ENCODE results near the gene CALM1. TPM values are rescaled to one million over a fixed set of nuclear protein-coding genes. Genes with fewer than 3 reads are reported as not detected.
A peak's percentile ranks its signal among the peaks of the same experiment; 100 is the strongest.

Gene CALM1
- 100 to 1,000 TPM; 137 to 199 TPM for total RNA-seq

DNA sequence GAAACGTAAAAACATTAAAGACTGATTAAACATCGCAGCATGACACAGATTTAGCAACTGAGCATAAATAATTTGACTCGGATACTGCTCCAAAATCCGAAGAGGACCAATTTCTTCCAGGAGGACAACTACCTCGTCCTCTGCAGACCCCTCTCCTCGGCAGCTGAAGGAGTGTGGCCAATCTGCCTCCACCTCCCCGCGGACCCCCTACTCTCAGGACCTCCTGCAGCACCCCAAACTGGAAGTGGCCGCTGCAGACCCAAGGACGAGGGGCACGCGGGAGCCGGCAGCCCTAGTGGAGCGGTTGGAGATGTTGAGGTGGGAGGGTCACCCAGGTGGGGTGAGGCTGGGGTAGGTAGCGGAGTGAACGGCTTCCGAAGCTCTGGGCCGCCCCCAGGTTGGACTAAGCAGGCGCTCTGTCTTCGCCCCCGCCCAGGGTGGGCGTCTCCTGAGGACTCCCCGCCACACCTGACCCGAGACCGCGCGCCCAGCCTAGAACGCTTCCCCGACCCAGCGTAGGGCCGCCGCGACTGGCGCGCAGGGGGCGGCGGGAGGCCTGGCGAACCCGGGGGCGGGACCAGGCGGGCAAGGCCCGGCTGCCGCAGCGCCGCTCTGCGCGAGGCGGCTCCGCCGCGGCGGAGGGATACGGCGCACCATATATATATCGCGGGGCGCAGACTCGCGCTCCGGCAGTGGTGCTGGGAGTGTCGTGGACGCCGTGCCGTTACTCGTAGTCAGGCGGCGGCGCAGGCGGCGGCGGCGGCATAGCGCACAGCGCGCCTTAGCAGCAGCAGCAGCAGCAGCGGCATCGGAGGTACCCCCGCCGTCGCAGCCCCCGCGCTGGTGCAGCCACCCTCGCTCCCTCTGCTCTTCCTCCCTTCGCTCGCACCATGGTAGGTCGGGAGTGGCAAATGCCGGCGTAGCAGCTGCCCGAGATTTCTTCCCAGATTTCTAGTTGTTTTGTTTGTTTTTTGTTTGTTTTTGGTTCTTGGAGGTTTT is at the start of gene CALM1:
Gene CALM1 (plus strand): TSS at position 689 of the 999 bp plus-strand sequence. CDS start 202 bp downstream, at position 891.
- ATAC-seq, result peak; percentile 89
- WGBS, 2 donors, result 1% methylated on average over 33 to 70 of the region's 89 CpGs
- intact Hi-C loops (cut with DNase I), result no loop called here
- peak; percentile 100 for TF ChIP-seq POLR2A (IDR thresholded peaks at IDR 0.05)
- TF ChIP-seq, protein P1, sequence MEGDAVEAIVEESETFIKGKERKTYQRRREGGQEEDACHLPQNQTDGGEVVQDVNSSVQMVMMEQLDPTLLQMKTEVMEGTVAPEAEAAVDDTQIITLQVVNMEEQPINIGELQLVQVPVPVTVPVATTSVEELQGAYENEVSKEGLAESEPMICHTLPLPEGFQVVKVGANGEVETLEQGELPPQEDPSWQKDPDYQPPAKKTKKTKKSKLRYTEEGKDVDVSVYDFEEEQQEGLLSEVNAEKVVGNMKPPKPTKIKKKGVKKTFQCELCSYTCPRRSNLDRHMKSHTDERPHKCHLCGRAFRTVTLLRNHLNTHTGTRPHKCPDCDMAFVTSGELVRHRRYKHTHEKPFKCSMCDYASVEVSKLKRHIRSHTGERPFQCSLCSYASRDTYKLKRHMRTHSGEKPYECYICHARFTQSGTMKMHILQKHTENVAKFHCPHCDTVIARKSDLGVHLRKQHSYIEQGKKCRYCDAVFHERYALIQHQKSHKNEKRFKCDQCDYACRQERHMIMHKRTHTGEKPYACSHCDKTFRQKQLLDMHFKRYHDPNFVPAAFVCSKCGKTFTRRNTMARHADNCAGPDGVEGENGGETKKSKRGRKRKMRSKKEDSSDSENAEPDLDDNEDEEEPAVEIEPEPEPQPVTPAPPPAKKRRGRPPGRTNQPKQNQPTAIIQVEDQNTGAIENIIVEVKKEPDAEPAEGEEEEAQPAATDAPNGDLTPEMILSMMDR (IDR thresholded peaks at IDR 0.05), result peak in 3 of 7 experiments; percentile 22 to 40 (median 32)
- Histone ChIP-seq H3K36me3 (replicated peaks in 1 of 2; ENCODE audit: insufficient read depth in 1 of 2, low read depth in 2 of 2) (peaks cover 5 to 6% of the 10 kb centered on the region in 2 donors), H3K4me3 (peak within 1 kb of the TSS; percentile 84 to 100), H3K27ac (peak within 1 kb of the TSS; percentile 71 to 92 (median 88)), H3K9me3 (no peaks in the 10 kb centered on the region), H3K4me1 (peaks cover 26% of the 10 kb centered on the region), H3K27me3 (no peaks in the 10 kb centered on the region)
- peak; percentile 93 to 96 (median 96) for DNase-seq

DNA sequence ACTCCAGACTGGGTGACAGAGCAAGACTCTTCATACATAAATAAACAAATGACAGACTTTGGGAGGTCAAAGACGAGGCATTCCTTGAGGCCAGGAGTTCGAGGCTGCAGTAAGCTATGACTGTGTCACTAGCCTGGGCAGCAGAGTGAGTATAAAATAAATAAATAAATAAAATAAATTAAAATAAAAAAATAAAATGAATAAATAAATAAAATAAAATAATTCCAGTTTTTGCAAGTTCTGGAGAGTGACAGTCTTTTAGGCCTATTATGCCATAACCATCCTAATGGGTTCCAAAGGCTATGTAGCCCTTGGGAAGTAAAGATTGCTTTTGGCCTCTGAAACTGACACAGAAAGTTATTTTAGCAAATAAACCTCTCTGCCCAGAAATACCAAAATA is 48.6 kb upstream of the CALM1 start:
- DNase-seq, result no peak
- Histone ChIP-seq H3K36me3 (replicated peaks in 1 of 2; ENCODE audit: insufficient read depth in 1 of 2, low read depth in 2 of 2) (no peaks in the 10 kb centered on the region), H3K9me3 (no peaks in the 10 kb centered on the region), H3K4me1 (no peaks in the 10 kb centered on the region), H3K27me3 (no peaks in the 10 kb centered on the region), H3K27ac (no peak overlapping the region), H3K4me3 (no peak overlapping the region)
- intact Hi-C loops (cut with DNase I), result no loop called here
- no peak for ATAC-seq
- TF ChIP-seq, protein P1 (IDR thresholded peaks at IDR 0.05), result no peak
- no peak for TF ChIP-seq POLR2A (IDR thresholded peaks at IDR 0.05)
- 87 to 90% methylated on average over 2 of the region's 2 CpGs for WGBS, 2 donors

DNA sequence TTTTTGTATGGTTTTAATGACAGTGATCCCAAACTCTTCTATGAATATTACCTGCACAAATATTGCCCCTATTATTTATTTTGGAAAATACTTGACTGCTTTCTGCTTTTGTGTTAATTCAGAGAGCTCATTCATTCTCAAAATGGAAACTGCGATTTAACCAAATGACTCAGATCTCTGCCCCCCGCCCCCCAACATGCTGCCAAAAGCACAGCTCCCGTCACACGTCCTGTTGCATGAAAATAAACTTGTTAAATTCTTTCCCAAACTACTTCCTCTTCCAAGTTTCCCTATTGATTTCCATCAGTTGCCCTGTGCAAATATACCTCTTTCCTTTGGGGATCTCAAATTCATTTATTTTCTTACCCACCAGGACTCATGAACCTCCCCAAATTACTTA is 47.1 kb upstream of the CALM1 start:
- 30 to 37% methylated on average over 4 of the region's 4 CpGs for WGBS, 2 donors
- no peaks in the 10 kb centered on the region for H3K9me3 ChIP-seq
- no peak overlapping the region for H3K4me3 ChIP-seq
- DNase-seq (no peak), ATAC-seq (no peak)
- TF ChIP-seq, protein P1 (IDR thresholded peaks at IDR 0.05), result no peak
- TF ChIP-seq POLR2A (IDR thresholded peaks at IDR 0.05), result no peak
- H3K27ac ChIP-seq, result no peak overlapping the region
- no peaks in the 10 kb centered on the region for H3K4me1 ChIP-seq
- intact Hi-C loops (cut with DNase I), result no loop called here
- no peaks in the 10 kb centered on the region for H3K27me3 ChIP-seq
- H3K36me3 ChIP-seq (replicated peaks in 1 of 2; ENCODE audit: insufficient read depth in 1 of 2, low read depth in 2 of 2), result no peaks in the 10 kb centered on the region

DNA sequence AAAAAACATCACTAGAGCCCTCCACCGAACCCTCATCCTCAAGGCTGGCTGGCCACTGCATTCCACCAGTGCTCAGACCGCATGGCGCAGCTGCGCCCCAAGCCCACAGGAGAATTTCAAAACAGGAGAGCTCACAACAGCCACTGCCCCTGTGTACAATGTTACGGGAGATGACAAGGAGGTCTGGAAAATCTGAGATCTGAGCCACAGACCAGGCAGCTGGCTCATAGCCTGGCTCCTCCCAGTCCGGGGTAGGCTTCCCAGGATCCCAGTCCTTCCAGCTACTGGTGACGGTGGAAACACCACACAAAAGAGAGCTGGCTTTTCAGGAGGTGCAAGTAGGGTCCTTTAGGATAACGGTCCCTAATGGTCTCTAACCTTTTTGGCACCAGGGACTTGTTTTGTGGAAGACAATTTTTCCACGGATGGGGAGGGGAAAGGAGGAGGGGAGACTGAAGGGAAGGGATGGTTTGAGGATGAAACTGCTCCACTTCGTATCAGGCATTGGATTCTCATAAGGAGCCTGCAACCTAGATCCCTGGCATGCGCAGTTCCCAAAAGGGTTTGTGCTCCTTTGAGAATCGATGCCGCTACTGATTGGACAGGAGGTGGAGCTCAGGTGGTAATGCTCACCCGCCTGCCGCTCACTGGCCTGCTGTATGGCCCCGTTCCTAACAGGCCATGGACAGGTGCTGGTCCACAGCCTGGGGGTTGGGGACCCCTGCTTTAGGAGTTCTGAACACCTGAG is 42.1 kb upstream of the CALM1 start:
- Histone ChIP-seq H3K4me3 (no peak overlapping the region), H3K27me3 (no peaks in the 10 kb centered on the region), H3K36me3 (replicated peaks in 1 of 2; ENCODE audit: insufficient read depth in 1 of 2, low read depth in 2 of 2) (no peaks in the 10 kb centered on the region), H3K9me3 (no peaks in the 10 kb centered on the region), H3K27ac (no peak overlapping the region), H3K4me1 (no peaks in the 10 kb centered on the region)
- intact Hi-C loops (cut with DNase I), result no loop called here
- ATAC-seq (no peak), DNase-seq (no peak)
- 66 to 79% methylated on average over 10 to 16 of the region's 16 CpGs for WGBS, 2 donors
- TF ChIP-seq, protein P1 (IDR thresholded peaks at IDR 0.05), result no peak
- no peak for TF ChIP-seq POLR2A (IDR thresholded peaks at IDR 0.05)

Data from body of pancreas (tissue), 4 donors.